Measurements from ENCODE around the gene JARID2.
A peak's percentile ranks its signal among the peaks of the same experiment; 100 is the strongest.

Gene JARID2

GRCh38 chr6:15357782-15358181 lies 111.9 kb downstream of the JARID2 start:
- H3K4me2 ChIP-seq (ENCODE audit: low read length): no peak overlapping the region
- H3K9ac ChIP-seq (ENCODE audit: low read depth, low read length): no peak overlapping the region
- no peaks in the 10 kb centered on the region for H3K27me3 ChIP-seq (ENCODE audit: control insufficient read depth, insufficient read depth, low read length)
- no peaks in the 10 kb centered on the region for H3K36me3 ChIP-seq (ENCODE audit: insufficient read depth, low read length)
- H3K4me1 ChIP-seq (ENCODE audit: control insufficient read depth, insufficient read depth, low read length): peaks cover 9% of the 10 kb centered on the region
- H3K4me3 ChIP-seq (ENCODE audit: low read length): no peak overlapping the region
- H3K9me3 ChIP-seq (replicated peaks; ENCODE audit: low read length): no peaks in the 10 kb centered on the region

GRCh38 chr6:15358579-15359327 lies 112.9 kb downstream of the JARID2 start:
- Histone ChIP-seq H3K9ac (ENCODE audit: low read depth, low read length) (no peak overlapping the region), H3K36me3 (ENCODE audit: insufficient read depth, low read length) (no peaks in the 10 kb centered on the region), H3K4me3 (ENCODE audit: low read length) (no peak overlapping the region), H3K9me3 (replicated peaks; ENCODE audit: low read length) (no peaks in the 10 kb centered on the region), H3K4me2 (ENCODE audit: low read length) (no peak overlapping the region), H3K27me3 (ENCODE audit: control insufficient read depth, insufficient read depth, low read length) (no peaks in the 10 kb centered on the region), H3K4me1 (ENCODE audit: control insufficient read depth, insufficient read depth, low read length) (no peaks in the 10 kb centered on the region)

GRCh38 chr6:15359335-15359862 lies 113.5 kb downstream of the JARID2 start:
- no peak overlapping the region for H3K9ac ChIP-seq (ENCODE audit: low read depth, low read length)
- H3K4me2 ChIP-seq (ENCODE audit: low read length): no peak overlapping the region
- H3K27me3 ChIP-seq (ENCODE audit: control insufficient read depth, insufficient read depth, low read length): no peaks in the 10 kb centered on the region
- H3K4me3 ChIP-seq (ENCODE audit: low read length): no peak overlapping the region
- H3K9me3 ChIP-seq (replicated peaks; ENCODE audit: low read length): no peaks in the 10 kb centered on the region
- no peaks in the 10 kb centered on the region for H3K4me1 ChIP-seq (ENCODE audit: control insufficient read depth, insufficient read depth, low read length)
- H3K36me3 ChIP-seq (ENCODE audit: insufficient read depth, low read length): no peaks in the 10 kb centered on the region

GRCh38 chr6:15360300-15360699 lies 114.4 kb downstream of the JARID2 start:
- Histone ChIP-seq H3K4me2 (ENCODE audit: low read length) (no peak overlapping the region), H3K9ac (ENCODE audit: low read depth, low read length) (no peak overlapping the region), H3K4me3 (ENCODE audit: low read length) (no peak overlapping the region), H3K4me1 (ENCODE audit: control insufficient read depth, insufficient read depth, low read length) (peaks cover 5% of the 10 kb centered on the region), H3K9me3 (replicated peaks; ENCODE audit: low read length) (no peaks in the 10 kb centered on the region), H3K36me3 (ENCODE audit: insufficient read depth, low read length) (no peaks in the 10 kb centered on the region), H3K27me3 (ENCODE audit: control insufficient read depth, insufficient read depth, low read length) (no peaks in the 10 kb centered on the region)

- no peaks in the 10 kb centered on the region for H3K9me3 ChIP-seq (replicated peaks; ENCODE audit: low read length)
- no peaks in the 10 kb centered on the region for H3K36me3 ChIP-seq (ENCODE audit: insufficient read depth, low read length)
- no peak overlapping the region for H3K9ac ChIP-seq (ENCODE audit: low read depth, low read length)
- no peaks in the 10 kb centered on the region for H3K27me3 ChIP-seq (ENCODE audit: control insufficient read depth, insufficient read depth, low read length)
- no peak overlapping the region for H3K4me3 ChIP-seq (ENCODE audit: low read length)
- no peak overlapping the region for H3K4me2 ChIP-seq (ENCODE audit: low read length)
- H3K4me1 ChIP-seq (ENCODE audit: control insufficient read depth, insufficient read depth, low read length): peaks cover 14% of the 10 kb centered on the region
These were observed 115.3 kb downstream of the JARID2 start for GRCh38 chr6:15361197-15361596.

- no peak overlapping the region for H3K4me3 ChIP-seq (ENCODE audit: low read length)
- H3K4me1 ChIP-seq (ENCODE audit: control insufficient read depth, insufficient read depth, low read length): peaks cover 14% of the 10 kb centered on the region
- H3K4me2 ChIP-seq (ENCODE audit: low read length): no peak overlapping the region
- H3K9me3 ChIP-seq (replicated peaks; ENCODE audit: low read length): no peaks in the 10 kb centered on the region
- no peaks in the 10 kb centered on the region for H3K36me3 ChIP-seq (ENCODE audit: insufficient read depth, low read length)
- H3K9ac ChIP-seq (ENCODE audit: low read depth, low read length): no peak overlapping the region
- H3K27me3 ChIP-seq (ENCODE audit: control insufficient read depth, insufficient read depth, low read length): no peaks in the 10 kb centered on the region
These were observed 116.6 kb downstream of the JARID2 start for GRCh38 chr6:15362274-15363160.

GRCh38 chr6:15363164-15363522 lies 117.3 kb downstream of the JARID2 start:
- Histone ChIP-seq H3K9me3 (replicated peaks; ENCODE audit: low read length) (no peaks in the 10 kb centered on the region), H3K27me3 (ENCODE audit: control insufficient read depth, insufficient read depth, low read length) (no peaks in the 10 kb centered on the region), H3K4me3 (ENCODE audit: low read length) (no peak overlapping the region), H3K4me1 (ENCODE audit: control insufficient read depth, insufficient read depth, low read length) (peaks cover 14% of the 10 kb centered on the region), H3K9ac (ENCODE audit: low read depth, low read length) (no peak overlapping the region), H3K4me2 (ENCODE audit: low read length) (no peak overlapping the region), H3K36me3 (ENCODE audit: insufficient read depth, low read length) (no peaks in the 10 kb centered on the region)

- H3K4me1 ChIP-seq (ENCODE audit: control insufficient read depth, insufficient read depth, low read length): peaks cover 14% of the 10 kb centered on the region
These were observed 117.9 kb downstream of the JARID2 start for GRCh38 chr6:15363523-15364400.

GRCh38 chr6:15364401-15365037 lies 118.7 kb downstream of the JARID2 start:
- Histone ChIP-seq H3K4me3 (ENCODE audit: low read length) (no peak overlapping the region), H3K4me1 (ENCODE audit: control insufficient read depth, insufficient read depth, low read length) (peaks cover 14% of the 10 kb centered on the region), H3K36me3 (ENCODE audit: insufficient read depth, low read length) (no peaks in the 10 kb centered on the region), H3K9ac (ENCODE audit: low read depth, low read length) (no peak overlapping the region), H3K4me2 (ENCODE audit: low read length) (no peak overlapping the region), H3K9me3 (replicated peaks; ENCODE audit: low read length) (no peaks in the 10 kb centered on the region), H3K27me3 (ENCODE audit: control insufficient read depth, insufficient read depth, low read length) (no peaks in the 10 kb centered on the region)

More at GRCh38 chr6:15363523-15364400, 117.9 kb downstream of the JARID2 start:
- no peaks in the 10 kb centered on the region for H3K9me3 ChIP-seq (replicated peaks; ENCODE audit: low read length)
- H3K4me2 ChIP-seq (ENCODE audit: low read length): no peak overlapping the region
- H3K36me3 ChIP-seq (ENCODE audit: insufficient read depth, low read length): no peaks in the 10 kb centered on the region
- no peak overlapping the region for H3K4me3 ChIP-seq (ENCODE audit: low read length)
- H3K27me3 ChIP-seq (ENCODE audit: control insufficient read depth, insufficient read depth, low read length): no peaks in the 10 kb centered on the region
- no peak overlapping the region for H3K9ac ChIP-seq (ENCODE audit: low read depth, low read length)

GRCh38 chr6:15365273-15365687 lies 119.4 kb downstream of the JARID2 start:
- H3K9ac ChIP-seq (ENCODE audit: low read depth, low read length): peak overlapping the region; percentile 50
- H3K4me1 ChIP-seq (ENCODE audit: control insufficient read depth, insufficient read depth, low read length): peaks cover 14% of the 10 kb centered on the region
- H3K4me3 ChIP-seq (ENCODE audit: low read length): peak overlapping the region; percentile 20
- no peaks in the 10 kb centered on the region for H3K36me3 ChIP-seq (ENCODE audit: insufficient read depth, low read length)
- H3K4me2 ChIP-seq (ENCODE audit: low read length): peak overlapping the region; percentile 65
- H3K27me3 ChIP-seq (ENCODE audit: control insufficient read depth, insufficient read depth, low read length): no peaks in the 10 kb centered on the region
- H3K9me3 ChIP-seq (replicated peaks; ENCODE audit: low read length): no peaks in the 10 kb centered on the region

All from skeletal muscle satellite cell (primary cell).